ENCODE results near the gene TPRG1. TPM values are rescaled to one million over a fixed set of nuclear protein-coding genes. Genes with fewer than 3 reads are reported as not detected.

TPRG1 gene
- total RNA-seq, 2 donors from 2014 or later, result 1.7 to 4.7 TPM

- no peaks in the 10 kb centered on the region for H3K27me3 ChIP-seq (replicated peaks; ENCODE audit: insufficient read depth)
- no peak overlapping the region for H3K4me3 ChIP-seq
- H3K4me1 ChIP-seq (replicated peaks), result no peaks in the 10 kb centered on the region
- H3K27ac ChIP-seq, result no peak overlapping the region
- H3K36me3 ChIP-seq, result no peaks in the 10 kb centered on the region
- TF ChIP-seq CTCF (IDR thresholded peaks at IDR 0.05) (no peak), POLR2A (IDR thresholded peaks at IDR 0.05) (no peak), POLR2AphosphoS5 (IDR thresholded peaks at IDR 0.05) (no peak)
- no peaks in the 10 kb centered on the region for H3K9me3 ChIP-seq
- WGBS, result 75% methylated on average over 3 of the region's 3 CpGs
- DNase-seq (ENCODE audit: low spot score), result no peak
- intact Hi-C loops (cut with DNase I), result no loop called here
Observed at GRCh38 chr3:189232790-189233189, 61.0 kb downstream of the TPRG1 start.

GRCh38 chr3:189233225-189233858, 61.6 kb downstream of the TPRG1 start:
- WGBS, result 39% methylated on average over 5 of the region's 5 CpGs

GRCh38 chr3:189235214-189235613, 63.4 kb downstream of the TPRG1 start:
- intact Hi-C loops (cut with DNase I), result no loop called here
- WGBS, result 94% methylated on average over 2 of the region's 2 CpGs
- TF ChIP-seq CTCF (IDR thresholded peaks at IDR 0.05) (no peak), POLR2A (IDR thresholded peaks at IDR 0.05) (no peak), POLR2AphosphoS5 (IDR thresholded peaks at IDR 0.05) (no peak)
- H3K9me3 ChIP-seq, result no peaks in the 10 kb centered on the region
- no peaks in the 10 kb centered on the region for H3K4me1 ChIP-seq (replicated peaks)
- H3K27ac ChIP-seq, result no peak overlapping the region
- no peaks in the 10 kb centered on the region for H3K36me3 ChIP-seq
- no peak overlapping the region for H3K4me3 ChIP-seq
- no peak for DNase-seq (ENCODE audit: low spot score)
- no peaks in the 10 kb centered on the region for H3K27me3 ChIP-seq (replicated peaks; ENCODE audit: insufficient read depth)

More at GRCh38 chr3:189233225-189233858, 61.6 kb downstream of the TPRG1 start:
- TF ChIP-seq CTCF (IDR thresholded peaks at IDR 0.05) (peak; percentile 28 to 72 (median 63)), POLR2A (IDR thresholded peaks at IDR 0.05) (no peak)
- Histone ChIP-seq H3K27me3 (replicated peaks; ENCODE audit: insufficient read depth) (no peaks in the 10 kb centered on the region), H3K36me3 (no peaks in the 10 kb centered on the region), H3K4me3 (no peak overlapping the region), H3K27ac (no peak overlapping the region), H3K4me1 (replicated peaks) (no peaks in the 10 kb centered on the region), H3K9me3 (no peaks in the 10 kb centered on the region)
- intact Hi-C loops (cut with DNase I), result no loop called here
- DNase-seq (ENCODE audit: low spot score), result peak; percentile 60

- Histone ChIP-seq H3K36me3 (no peaks in the 10 kb centered on the region), H3K4me1 (replicated peaks) (no peaks in the 10 kb centered on the region), H3K27ac (no peak overlapping the region), H3K4me3 (no peak overlapping the region), H3K27me3 (replicated peaks; ENCODE audit: insufficient read depth) (no peaks in the 10 kb centered on the region), H3K9me3 (no peaks in the 10 kb centered on the region)
- DNase-seq (ENCODE audit: low spot score), result no peak
- intact Hi-C loops (cut with DNase I), result no loop called here
- no peak for TF ChIP-seq POLR2A (IDR thresholded peaks at IDR 0.05)
- no peak for TF ChIP-seq POLR2AphosphoS5 (IDR thresholded peaks at IDR 0.05)
- no peak for TF ChIP-seq CTCF (IDR thresholded peaks at IDR 0.05)
Observed at GRCh38 chr3:189236352-189236751, 64.6 kb downstream of the TPRG1 start.

GRCh38 chr3:189237526-189237925, 65.8 kb downstream of the TPRG1 start:
- 91% methylated on average over 4 of the region's 4 CpGs for WGBS
- H3K27ac ChIP-seq, result no peak overlapping the region
- no peaks in the 10 kb centered on the region for H3K36me3 ChIP-seq
- H3K27me3 ChIP-seq (replicated peaks; ENCODE audit: insufficient read depth), result no peaks in the 10 kb centered on the region
- H3K4me1 ChIP-seq (replicated peaks), result no peaks in the 10 kb centered on the region
- H3K9me3 ChIP-seq, result no peaks in the 10 kb centered on the region
- intact Hi-C loops (cut with DNase I), result no loop called here
- no peak for TF ChIP-seq CTCF (IDR thresholded peaks at IDR 0.05)
- DNase-seq (ENCODE audit: low spot score), result no peak
- H3K4me3 ChIP-seq, result no peak overlapping the region

Data from prostate gland (tissue), 2 donors.